ENCODE data around the gene EYA2.

The EYA2 gene

DNA sequence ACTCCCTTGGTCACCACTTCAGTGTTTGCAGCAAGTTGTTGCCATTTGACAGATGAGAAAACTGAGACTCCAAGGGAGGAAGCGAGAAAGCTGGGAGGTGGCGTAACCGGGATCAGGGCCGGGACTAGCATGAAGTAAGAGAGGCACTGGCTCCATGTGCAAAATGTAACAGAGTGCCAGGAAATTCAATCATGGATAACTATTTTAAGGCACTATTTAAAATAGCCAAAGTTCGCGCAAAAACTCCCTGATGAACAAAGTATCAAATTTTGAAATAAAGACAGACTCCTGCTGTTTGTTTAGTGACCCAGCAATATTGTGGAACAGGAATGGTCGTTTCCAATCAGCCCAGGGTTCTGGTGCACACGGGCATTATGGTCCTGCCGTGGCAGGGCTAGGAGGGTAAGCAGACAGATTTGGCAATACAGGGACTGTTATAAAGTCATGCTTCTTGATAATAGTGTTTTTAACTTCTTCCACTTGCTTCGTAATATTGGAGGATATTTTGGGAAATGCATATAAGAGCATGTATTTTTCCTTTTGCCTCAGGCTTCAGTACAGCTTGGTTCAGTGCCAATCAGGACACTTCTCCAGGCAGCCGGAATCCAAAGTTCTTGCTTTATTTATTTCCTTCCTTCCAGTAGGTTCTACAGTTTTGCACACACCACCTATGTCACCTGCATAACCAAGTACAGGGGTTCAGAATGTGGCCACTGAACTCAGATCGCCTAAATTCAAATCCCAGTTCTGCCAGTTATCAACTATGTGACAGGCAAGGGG is 141.6 kb downstream of the EYA2 start:
- DNase-seq (ENCODE audit: low read depth in 2 of 2): no peak

DNA sequence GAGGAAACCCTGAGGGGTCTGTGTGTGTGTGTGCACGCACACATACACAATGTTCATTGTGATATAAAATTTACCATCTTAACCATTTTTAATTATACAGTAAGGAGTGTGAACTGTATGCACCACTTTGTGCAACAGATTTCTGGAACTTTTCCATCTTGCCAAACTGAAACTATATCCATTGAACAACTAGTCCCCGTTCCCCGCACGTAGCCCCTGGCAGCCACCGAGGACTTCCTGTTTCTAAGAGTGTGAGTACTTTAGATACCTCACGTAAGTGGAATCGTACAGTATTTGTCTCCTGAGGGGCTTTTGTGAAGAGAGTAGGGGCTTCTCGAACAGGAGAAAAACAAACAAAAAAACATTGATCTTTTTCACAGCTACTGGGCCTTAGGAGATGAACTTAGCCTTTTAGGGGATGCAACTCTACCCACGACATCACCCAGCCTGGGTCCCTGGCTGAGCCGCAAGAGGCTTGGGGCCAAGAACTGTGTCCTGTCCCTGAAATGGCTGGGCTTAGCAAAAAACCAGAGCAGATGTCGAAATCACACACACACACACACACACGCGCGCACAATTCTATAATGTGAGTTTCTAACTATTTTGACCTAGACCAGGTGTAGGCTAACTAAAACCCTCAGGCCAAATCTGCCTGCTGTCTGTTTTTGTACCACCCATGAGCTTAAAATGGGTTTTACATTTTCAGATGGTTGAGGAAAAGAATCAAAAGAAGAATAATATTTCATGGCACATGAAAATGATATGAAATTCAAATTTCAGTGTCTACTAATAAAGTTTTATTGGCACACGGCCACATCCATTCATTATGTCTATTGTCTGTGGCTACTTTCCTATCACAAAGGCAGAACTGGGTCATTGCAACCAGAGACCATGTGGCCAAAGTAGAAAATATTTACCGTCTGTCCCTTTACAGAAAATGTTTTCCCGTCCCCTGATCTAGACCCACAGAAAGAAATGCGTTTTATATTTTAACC is 144.2 kb downstream of the EYA2 start:
- DNase-seq (ENCODE audit: low read depth in 2 of 2): no peak

DNA sequence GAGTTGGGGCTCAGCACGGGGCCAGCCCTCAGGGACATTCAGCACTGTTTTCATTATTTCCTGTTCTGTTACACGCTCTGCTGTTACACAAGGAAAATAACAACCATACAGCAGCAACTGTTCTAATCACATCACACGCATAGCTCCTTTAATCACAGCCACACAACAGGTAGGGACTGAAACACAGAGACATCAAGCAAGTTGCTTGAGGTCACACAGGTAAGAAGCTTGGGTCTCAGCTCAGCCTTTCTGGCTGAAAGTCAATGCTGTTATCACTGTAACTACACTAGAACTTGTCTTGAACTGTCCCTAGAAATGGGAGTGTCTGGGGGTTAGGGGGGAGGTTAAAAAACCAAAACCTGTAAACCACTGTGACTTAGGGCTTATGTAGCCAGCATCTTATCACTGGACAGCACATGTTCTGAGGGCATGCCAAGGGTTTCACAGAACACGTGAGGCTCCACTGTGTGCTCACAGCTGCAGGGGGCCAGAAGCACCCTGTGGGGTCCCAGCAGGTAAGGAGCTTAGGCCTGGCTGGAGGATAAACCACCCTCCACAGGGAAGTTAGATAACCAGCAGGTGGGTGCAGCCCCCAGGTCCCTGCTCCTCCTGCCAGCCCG is 146.0 kb downstream of the EYA2 start:
- no peak for DNase-seq (ENCODE audit: low read depth in 2 of 2)

DNA sequence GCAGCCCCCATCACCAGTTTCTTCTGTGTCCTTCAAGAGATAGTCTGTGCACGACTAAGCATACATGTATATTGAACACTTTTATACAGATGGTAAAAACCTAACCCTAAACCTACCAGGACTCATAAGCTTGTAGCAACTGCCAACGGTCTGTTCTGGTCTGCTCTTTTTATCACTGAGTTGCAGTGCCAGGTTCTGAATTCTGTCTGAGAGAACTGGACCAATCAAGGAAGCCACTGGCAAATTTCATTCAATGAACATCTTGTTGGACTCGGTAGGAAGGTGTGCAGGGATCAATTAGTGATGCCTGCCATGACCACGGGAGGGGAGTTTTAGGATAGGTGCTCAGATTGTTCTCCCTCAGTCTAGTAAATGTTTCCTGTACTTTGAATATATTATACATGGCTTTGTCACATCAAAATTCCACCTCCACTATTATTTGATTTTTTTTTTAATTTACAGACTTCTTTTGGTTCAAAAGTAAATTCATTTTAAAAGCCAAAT is 146.8 kb downstream of the EYA2 start:
- DNase-seq (ENCODE audit: low read depth in 2 of 2): no peak

DNA sequence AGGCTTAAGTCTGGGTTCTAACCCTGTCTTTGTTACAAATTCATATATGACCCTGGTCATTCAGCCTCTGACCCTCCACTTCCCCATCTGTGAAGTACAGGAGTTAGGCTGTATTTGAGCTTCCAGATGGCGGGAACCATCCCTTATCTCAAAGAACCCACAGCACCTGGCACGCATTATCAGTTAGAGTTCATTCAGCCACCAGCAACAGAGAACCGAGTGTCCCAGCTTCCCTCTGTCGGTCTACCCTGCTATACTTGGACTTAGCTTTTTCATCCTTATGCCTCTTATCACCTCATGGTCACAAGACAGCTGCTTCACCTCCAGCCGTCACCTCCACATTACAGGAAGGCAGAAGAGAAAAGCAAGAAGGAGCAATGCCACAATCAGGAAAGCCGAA is 147.8 kb downstream of the EYA2 start:
- DNase-seq (ENCODE audit: low read depth in 2 of 2): no peak

DNA sequence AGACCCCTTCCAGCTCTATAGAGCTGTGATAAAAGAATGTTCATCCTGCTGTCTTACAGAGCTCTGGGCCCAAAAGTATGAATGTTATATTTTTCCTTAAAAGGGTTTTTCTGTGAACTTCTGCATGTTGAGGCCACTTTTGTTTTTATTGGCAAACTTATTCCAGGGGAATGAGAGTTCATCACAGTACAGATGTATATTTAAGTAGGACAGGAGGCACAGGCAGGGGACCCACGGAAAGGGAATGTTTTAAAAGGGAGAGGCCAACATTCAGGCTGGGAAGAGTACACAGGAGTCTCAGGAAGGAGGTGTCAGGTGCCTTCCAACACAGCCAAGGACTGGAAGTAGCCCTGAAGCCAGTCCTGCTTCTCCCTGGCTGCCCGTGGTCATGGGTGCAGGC is 148.4 kb downstream of the EYA2 start:
- no peak for DNase-seq (ENCODE audit: low read depth in 2 of 2)

DNA sequence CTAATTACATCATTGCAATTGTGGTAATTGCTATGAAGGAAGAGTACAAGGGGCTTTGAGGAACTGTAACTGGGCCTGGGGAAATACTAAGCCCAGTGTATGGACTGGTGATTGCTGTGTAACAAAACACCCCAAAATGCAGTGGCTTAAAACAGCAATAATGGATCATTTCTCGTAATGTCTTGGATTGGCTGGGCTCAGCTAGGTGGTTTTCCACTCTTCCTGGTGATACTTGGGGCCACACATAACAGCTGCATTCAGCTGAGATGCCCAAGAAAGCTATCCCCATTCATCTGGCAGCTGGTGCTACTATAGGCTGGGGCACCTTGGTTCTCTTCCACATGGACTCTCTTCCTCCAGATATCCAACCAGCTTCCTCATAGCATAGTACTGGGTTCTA is 150.3 kb downstream of the EYA2 start:
- no peak for DNase-seq (ENCODE audit: low read depth in 2 of 2)

DNA sequence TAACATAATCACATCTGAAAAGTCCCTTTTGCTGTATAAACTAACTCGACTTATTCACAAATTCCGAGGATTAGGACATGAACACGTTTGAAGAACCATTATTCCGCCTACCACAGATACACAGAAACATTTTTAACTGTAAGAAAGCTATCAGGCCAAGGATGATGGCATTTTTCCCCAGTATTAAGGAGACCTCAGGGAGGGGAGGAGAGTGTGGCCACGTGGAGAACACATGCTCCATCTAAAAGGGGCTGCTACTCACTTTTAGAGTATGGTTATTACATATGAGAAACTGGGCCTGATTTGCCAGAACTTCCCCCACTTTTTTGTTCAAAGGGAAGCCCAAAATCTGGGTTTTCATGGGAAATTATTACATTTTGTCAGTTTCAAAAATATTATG is 153.4 kb downstream of the EYA2 start:
- no peak for DNase-seq (ENCODE audit: low read depth in 2 of 2)

DNA sequence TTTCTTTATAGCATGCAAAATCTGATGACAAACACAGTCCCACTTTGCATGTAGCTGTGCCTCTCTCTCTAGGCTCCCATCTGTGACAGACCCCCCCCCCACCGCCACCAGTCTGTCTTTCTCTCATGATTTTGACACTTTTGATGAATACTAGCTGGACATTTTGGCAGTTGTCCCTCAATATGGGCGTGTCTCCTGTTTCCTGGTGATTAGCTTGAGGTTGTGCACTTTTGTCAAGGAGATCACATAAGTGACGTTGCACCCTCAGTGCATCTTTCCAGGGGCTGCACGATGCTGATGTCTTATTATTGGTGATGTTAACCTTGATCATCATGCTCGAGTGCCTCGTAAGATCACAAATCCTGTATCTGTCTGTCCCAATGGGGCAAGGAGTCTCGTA is 155.1 kb downstream of the EYA2 start:
- no peak for DNase-seq (ENCODE audit: low read depth in 2 of 2)

DNA sequence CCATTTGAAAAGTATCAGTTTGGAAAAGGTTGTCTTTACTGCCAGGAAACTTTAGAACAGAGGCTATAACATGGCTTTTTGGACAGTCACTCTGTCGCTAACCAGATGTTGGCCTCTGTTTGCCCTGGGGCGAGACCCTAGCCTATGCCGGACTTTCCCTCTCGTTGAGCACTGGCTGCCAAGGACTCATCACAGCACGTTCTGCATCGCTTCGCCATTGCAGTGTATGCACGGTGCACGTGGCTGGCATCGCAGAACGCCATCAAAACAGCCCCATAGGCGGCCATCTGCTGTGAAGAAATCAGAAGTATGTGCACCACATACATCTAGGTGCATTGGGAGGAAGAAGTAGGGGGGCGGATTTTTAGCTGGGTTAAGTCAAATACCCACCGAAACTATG is 156.4 kb downstream of the EYA2 start:
- DNase-seq (ENCODE audit: low read depth in 2 of 2): no peak

DNA sequence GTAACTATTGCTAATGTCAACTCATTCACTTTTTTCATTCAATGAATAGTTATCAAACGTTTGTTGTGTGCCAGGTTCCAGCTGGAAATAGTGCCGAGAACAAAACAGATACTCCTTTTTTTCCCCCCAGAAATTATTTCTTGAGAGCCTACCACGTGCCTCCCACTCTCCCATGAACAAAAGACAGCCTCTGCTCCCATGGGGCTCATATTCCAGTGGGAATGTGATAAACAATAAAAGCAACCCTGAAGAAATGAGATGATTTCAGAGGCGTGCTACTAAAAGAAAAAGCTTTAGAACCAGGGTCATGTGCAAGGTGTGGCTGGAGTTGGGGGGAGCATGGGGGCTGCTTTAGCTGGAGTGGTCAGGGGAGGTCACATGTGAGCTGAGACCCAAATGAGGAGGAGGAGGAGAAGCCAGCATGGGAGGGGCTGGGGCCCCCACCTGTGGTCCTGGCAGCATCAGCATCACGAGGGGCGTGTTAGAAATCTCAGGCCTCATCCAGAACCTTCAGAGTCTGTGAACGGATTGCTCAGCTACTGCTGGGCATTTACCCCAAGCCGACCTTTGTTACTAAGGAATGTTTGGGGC is 157.4 kb downstream of the EYA2 start:
- no peak for DNase-seq (ENCODE audit: low read depth in 2 of 2)

DNA sequence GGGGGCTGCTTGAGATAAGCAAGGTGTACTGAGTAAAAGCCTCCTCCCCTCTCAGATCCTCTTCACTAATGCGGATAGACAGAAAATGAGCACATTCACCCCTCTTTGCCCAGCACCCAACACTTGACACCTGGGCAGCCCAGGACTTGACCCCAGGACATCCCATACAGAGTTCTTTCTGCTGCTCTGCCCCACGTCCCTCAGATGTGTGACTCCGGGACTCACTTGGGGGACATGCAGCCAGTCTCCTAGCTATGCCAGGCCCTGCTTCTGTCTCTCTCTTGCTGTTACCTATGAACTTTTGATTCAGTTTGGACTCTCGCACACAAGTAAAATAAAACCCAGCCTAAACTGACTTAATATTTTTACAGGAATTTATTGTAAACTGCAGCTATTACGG is 159.9 kb downstream of the EYA2 start:
- DNase-seq (ENCODE audit: low read depth in 2 of 2): no peak

DNA sequence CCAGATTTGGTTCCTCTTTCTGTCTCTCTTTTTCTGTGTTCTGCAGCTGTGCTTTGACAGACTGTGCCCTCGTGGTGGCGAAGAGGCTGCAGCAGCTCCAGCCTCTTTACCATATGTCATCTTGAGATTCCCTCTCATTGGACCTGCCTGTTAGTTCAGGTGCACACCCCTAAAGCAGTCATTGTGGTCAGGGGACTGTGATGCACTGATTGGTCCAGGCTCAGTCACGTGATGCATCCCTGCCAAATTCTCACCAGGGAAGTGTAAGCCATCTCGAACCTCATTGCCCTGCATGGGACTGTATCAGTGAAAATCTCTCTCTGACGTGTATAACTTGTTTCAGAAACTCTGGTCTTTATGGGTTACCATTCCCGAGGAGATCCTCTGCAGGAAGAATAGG is 160.3 kb downstream of the EYA2 start:
- DNase-seq (ENCODE audit: low read depth in 2 of 2): no peak

DNA sequence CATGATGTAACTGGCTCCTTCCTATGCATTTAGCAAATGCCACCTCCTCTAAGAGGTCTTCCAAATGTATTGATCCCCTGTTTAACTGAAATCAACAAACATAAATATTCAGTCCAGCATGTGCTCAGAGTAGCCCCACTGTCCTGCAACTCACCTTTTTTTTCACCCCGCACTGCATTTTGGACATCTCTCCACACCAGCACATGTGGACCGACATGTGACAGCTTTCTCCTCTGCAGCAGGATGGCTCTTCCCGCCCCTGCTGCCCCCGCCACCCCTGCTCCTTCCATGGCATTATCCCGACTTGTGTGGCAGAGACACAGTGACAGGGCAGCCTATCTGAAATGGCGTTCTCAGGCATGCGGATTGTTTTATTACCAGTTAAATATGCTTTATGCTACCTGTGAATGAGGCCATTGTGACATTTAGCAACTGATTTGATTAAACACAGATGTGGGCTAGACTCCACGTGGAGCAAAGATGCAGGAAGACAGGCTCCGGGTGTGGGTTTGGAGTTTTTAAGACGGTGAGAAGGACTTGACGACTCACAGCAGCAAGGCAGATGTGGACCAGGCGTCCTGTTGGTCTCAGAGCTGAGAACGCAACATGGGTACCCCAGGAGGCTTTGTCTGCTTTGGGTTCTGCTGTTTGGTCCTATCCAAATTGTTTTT is 161.2 kb downstream of the EYA2 start:
- DNase-seq (ENCODE audit: low read depth in 2 of 2): no peak

DNA sequence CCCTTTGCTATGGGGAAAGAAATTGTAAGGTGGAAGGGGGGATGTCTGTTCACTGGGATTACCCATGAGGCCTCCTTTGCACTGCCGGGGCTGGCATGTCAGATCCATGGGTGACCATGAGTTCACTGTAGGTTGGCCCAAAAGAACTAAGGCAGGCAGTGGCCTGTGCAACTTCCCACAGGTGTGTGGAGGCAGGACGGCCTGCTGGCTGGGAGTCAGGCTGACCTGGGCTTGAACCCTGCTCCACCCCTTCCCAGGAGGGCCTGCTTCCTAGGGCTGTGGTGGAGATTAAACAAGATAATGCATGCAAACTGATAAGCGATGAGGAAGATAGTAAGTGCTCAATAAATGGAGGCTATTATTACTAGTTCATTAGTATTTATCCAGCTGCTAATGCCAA is 163.0 kb downstream of the EYA2 start:
- DNase-seq (ENCODE audit: low read depth in 2 of 2): no peak

DNA sequence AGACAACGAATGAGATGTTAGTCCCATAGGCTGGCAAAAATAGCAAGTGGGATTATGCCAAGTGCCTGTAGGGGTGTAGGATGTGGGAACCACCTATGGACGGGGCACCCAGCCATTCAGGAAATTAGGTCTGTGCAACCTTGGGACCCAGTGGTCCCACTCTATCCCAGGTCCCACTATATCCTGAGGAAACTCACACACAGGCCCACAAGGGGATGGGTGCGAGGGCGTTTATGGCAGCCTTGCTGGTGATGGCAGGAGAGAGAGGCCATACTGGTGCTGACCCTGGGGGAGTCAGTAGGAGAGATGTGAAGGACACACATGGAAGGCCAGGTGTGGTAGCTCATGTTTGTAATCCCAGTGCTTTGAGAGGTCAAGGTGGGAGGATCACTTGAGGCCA is 163.6 kb downstream of the EYA2 start:
- no peak for DNase-seq (ENCODE audit: low read depth in 2 of 2)

DNA sequence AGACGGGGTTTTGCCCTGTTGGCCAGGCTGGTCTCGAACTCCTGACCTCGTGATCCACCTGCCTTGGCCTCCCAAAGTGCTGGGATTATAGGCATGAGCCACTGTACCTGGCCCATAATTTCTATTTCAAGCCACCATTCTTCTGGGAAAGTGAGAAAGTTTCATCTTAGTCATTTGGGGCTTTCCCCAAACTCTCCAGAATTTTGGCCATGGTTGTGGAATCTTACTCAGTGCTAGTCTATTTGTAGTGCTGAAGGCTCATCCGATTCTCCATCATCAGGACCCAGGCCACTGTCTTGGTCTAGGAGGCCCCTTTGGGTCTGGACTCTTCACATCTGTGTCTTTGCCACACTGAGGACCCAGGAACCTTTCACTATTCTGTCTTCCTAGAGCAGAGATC is 164.9 kb downstream of the EYA2 start:
- DNase-seq (ENCODE audit: low read depth in 2 of 2): no peak

DNA sequence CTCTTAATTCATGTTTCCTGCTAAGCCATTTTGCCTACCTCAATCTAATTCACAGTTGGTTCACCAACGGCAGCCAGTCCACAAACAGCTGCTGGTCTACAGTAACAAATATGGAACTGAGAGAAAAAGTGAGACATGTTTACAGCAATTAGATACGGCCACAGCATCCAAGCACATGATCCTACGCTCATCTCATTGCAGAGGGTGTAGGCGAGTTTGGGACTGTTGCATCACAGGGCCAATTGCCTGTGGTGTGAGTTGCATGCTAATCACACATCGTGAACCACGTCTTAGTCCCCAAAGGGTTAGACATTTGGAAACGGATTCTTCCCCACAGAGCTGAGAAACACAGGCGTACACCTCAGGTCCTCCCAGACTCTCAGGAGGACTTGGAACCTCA is 166.9 kb downstream of the EYA2 start:
- DNase-seq (ENCODE audit: low read depth in 2 of 2): no peak

DNA sequence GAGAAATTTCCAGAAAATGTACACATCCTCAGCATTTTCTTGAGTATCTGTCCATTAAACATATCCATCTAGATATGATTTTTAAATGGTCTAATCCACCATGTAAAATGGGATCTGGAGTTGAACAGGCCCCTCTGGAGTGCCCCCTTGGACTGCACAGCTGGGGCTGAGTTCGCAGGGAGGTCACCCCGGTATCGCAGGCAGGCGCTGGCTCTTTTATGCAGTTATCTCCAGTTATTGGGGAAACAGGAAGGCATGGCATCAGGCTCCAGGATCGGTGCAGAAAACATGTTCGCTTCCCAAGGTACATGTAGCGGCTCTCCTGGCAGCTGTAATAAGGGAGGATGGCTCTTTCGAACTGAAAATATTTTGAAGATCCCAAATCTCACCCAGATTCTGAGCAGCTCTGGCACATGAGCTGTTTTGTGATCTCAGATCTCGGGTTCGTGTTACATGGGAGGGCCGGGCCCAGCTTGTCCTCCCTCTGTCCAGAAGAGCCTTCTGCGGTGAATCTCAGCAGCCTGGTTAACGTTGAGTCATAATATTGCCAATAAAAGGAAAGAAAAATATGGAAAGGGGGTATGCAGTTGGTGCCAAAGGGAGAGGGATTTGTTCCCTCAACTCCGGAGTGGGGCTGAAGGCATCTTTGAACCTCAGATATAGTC is 167.7 kb downstream of the EYA2 start:
- DNase-seq (ENCODE audit: low read depth in 2 of 2): no peak

DNA sequence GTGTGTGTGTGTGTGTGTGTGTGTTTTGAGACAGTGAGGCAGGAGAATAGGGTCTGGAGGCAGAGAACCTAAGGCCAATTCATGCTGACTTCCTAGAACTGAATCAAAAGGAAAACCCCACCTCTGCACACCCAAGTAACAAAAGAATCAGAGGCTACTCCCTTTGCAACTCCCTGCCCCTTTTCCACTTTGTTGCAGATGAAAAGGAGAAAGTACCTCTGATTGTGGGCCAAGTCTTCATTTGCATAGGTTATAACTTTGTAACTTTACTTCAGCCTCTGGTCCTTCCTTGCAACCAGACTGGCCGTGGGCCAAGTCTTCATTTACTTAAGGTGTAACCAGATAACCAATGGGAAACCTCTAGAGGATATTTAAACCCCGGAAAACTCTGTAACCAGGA is 168.8 kb downstream of the EYA2 start:
- no peak for DNase-seq (ENCODE audit: low read depth in 2 of 2)

DNA sequence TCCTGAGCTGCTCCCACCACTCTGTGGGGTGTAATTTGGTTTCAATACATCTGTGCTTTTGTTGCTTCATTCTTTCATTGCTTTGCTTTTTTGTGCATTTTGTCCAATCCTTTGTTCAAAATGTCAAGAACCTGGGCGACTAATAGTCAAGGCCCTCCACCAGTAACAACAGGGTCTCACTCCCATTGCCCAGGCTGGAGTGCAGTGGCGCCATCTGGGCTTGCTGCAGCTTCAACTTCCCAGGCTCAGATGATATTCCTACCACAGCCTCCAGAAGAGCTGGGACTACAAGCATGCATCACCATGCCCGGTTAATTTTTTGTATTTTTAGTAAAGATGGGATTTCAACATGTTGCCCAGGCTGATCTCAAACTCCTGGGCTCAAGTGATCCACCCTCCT is 169.2 kb downstream of the EYA2 start:
- no peak for DNase-seq (ENCODE audit: low read depth in 2 of 2)

Data from stimulated activated CD8-positive, alpha-beta memory T cell treated with anti-CD3 and anti-CD28 coated beads, Interleukin-15, amount 100 ng/mL, for 4 hours (primary cell).